Karpas-422 (cell line): Measurements from ENCODE around the gene KCNMB4. TPM values are rescaled to one million over a fixed set of nuclear protein-coding genes. Genes with fewer than 3 reads are reported as not detected.

Source experiments
- DNase-seq: peaks from one replicate; pipeline ENCODE4 v3.0.0-alpha.2; 2015
- H2AFZ ChIP-seq: fragments of 200-600 bp; sonication (generic); 2 replicates; pipeline ENCODE4 v1.6.1; 2014; ENCODE audit warnings: antibody characterized with exemption, low read length, mixed read lengths
- H3K27ac ChIP-seq: fragments of 200-600 bp; sonication (generic); 2 replicates; pipeline ENCODE4 v1.5.1; 2014; ENCODE audit warnings: mild to moderate bottlenecking, low read length, moderate library complexity
- H3K27me3 ChIP-seq: fragments of 200-600 bp; sonication (generic); 2 replicates; pipeline ENCODE4 v1.6.1; 2014; ENCODE audit warnings: low read length, mixed read lengths
- H3K36me3 ChIP-seq: fragments of 200-600 bp; sonication (generic); 2 replicates; pipeline ENCODE4 v1.6.1; 2014; ENCODE audit warnings: low read length, mixed read lengths; ENCODE audit not compliant: insufficient read depth
- H3K4me1 ChIP-seq: fragments of 200-600 bp; sonication (generic); 2 replicates; pipeline ENCODE4 v1.6.1; 2014; ENCODE audit warnings: mild to moderate bottlenecking, low read length, mixed read lengths
- H3K4me2 ChIP-seq: fragments of 200-600 bp; sonication (generic); 2 replicates; pipeline ENCODE4 v1.6.1; 2014; ENCODE audit warnings: low read length, low read depth, mild to moderate bottlenecking; ENCODE audit not compliant: poor library complexity, severe bottlenecking
- H3K4me3 ChIP-seq: fragments of 200-600 bp; sonication (generic); 2 replicates; pipeline ENCODE4 v1.5.1; 2014; ENCODE audit warnings: mild to moderate bottlenecking, antibody characterized with exemption, low read length, mixed read lengths
- H3K79me2 ChIP-seq: fragments of 200-600 bp; sonication (generic); 2 replicates; pipeline ENCODE4 v1.6.1; 2014; ENCODE audit warnings: mild to moderate bottlenecking, low read length, mixed read lengths
- H3K9ac ChIP-seq: fragments of 200-600 bp; sonication (generic); 2 replicates; pipeline ENCODE4 v1.6.0; 2014; ENCODE audit warnings: low read length
- H3K9me2 ChIP-seq: fragments of 200-600 bp; sonication (generic), shearing (Covaris generic); replicated peaks from 2 replicates; pipeline ENCODE4 v1.6.0; 2014; ENCODE audit warnings: mild to moderate bottlenecking, low read length, moderate library complexity; ENCODE audit not compliant: insufficient read depth
- H3K9me3 ChIP-seq: fragments of 300-700, 200-600 bp; sonication (generic); 2 replicates; pipeline ENCODE4 v1.6.1; 2014; ENCODE audit warnings: low read length, mixed read lengths
- H4K20me1 ChIP-seq: fragments of 200-600 bp; sonication (generic); 2 replicates; pipeline ENCODE4 v1.6.1; 2014; ENCODE audit warnings: mild to moderate bottlenecking, antibody characterized with exemption, low read length, low read depth; ENCODE audit not compliant: insufficient read depth
- total RNA-seq: library from RNA; depleted of rRNA; stranded (reverse); fragments of >200 nt; shearing (Covaris generic); gene quantifications from 2 replicates; pipeline ENCODE4 v1.2.3, GENCODE V29; 2014; ENCODE audit warnings: low replicate concordance

Gene KCNMB4
- total RNA-seq, 1 experiment from 2014 or later: 55.5 TPM

GRCh38 chr12:70402597-70402996 is 36.5 kb downstream of the KCNMB4 start:
- Histone ChIP-seq H3K9ac (no peak overlapping the region), H3K79me2 (peaks cover 96% of the 10 kb centered on the region), H3K4me1 (peaks cover 14% of the 10 kb centered on the region), H3K27ac (peak overlapping the region; percentile 46; the same call in 1 of the 2 replicates), H3K4me3 (no peak overlapping the region), H3K4me2 (no peak overlapping the region), H3K9me2 (no peaks in the 10 kb centered on the region), H4K20me1 (peaks cover 25% of the 10 kb centered on the region; the same call in 1 of the 2 replicates), H2AFZ (no peak overlapping the region), H3K9me3 (no peaks in the 10 kb centered on the region), H3K27me3 (no peaks in the 10 kb centered on the region), H3K36me3 (peaks cover 92% of the 10 kb centered on the region)
- DNase-seq: peak; percentile 66

GRCh38 chr12:70403826-70404225 is 37.7 kb downstream of the KCNMB4 start:
- Histone ChIP-seq H3K4me2 (no peak overlapping the region), H3K36me3 (peaks cover 93% of the 10 kb centered on the region)

DNA sequence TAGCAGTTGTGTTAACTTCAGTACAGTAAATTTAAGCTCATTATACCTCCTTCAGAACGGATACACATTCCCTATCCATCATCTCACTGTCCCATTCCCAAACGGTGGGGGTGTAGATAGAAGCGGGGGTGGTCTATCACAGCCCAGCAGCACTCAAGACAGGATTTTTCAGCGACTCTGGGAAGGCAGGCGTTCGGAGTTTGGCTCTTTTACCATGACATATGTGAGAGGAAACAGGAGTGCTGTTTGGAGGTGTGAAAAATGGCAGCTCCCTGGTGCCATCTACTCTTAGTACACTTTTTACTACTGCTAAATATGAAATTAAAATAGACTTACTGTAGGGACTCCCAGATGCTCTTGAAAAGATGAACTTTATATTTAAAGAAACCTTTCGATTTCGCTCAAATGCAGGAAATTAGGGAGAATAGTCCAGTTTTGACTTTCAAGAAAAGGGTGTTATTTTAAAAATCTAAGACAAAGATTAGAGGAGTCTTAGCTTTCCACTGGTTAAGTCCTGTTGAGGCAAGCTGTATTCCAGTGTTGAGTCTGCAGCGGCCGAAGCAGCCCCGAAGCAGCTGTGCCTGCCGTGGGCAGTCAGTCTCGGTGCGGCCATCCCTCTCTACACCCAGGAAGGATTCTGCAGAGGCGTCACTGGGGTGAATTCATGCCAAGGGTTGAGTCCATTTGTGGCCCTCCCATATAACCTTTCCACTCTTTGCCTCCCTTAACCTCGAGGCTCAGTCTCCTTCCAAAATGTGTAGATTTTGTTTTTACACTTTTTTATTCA is 42.1 kb downstream of the KCNMB4 start:
- Histone ChIP-seq H4K20me1 (peaks cover 12% of the 10 kb centered on the region; the same call in 1 of the 2 replicates), H3K27me3 (no peaks in the 10 kb centered on the region), H3K4me2 (no peak overlapping the region), H3K27ac (no peak overlapping the region), H3K4me1 (no peaks in the 10 kb centered on the region), H3K9me2 (no peaks in the 10 kb centered on the region), H3K36me3 (peaks cover 90% of the 10 kb centered on the region), H3K4me3 (no peak overlapping the region), H3K9me3 (no peaks in the 10 kb centered on the region), H3K79me2 (peaks cover 96% of the 10 kb centered on the region), H3K9ac (no peak overlapping the region), H2AFZ (no peak overlapping the region)
- no peak for DNase-seq

More at GRCh38 chr12:70403826-70404225, 37.7 kb downstream of the KCNMB4 start:
- Histone ChIP-seq H3K4me3 (no peak overlapping the region), H3K9me2 (no peaks in the 10 kb centered on the region), H3K9ac (no peak overlapping the region), H3K9me3 (no peaks in the 10 kb centered on the region), H4K20me1 (peaks cover 15% of the 10 kb centered on the region; the same call in 1 of the 2 replicates), H3K4me1 (peaks cover 3% of the 10 kb centered on the region), H3K27ac (peak overlapping the region; percentile 6; the same call in 1 of the 2 replicates), H2AFZ (no peak overlapping the region), H3K27me3 (no peaks in the 10 kb centered on the region), H3K79me2 (peaks cover 96% of the 10 kb centered on the region)
- no peak for DNase-seq

DNA sequence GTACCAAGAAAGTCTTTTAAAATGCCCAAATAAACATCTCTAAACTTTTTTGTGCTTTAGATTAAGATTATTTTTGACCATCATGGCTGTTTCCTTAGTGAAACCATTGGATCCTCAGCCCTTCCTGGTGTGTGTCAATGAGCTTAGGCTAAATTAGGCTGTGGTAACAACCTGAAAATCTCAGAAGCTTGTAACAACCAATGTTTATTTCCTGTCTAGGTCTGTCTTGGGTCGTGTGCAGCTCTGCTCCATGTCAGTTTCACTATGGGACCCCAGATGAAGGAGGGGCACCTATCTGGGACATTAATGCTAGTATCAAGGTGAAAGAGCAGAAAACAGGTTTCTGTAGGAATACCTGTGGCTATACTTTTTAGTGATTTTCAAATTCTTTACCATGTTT is 49.9 kb downstream of the KCNMB4 start:
- no peak overlapping the region for H3K4me2 ChIP-seq

GRCh38 chr12:70417121-70417520 is 51.0 kb downstream of the KCNMB4 start:
- no peak for DNase-seq
- no peak overlapping the region for H3K27ac ChIP-seq
- H3K9me2 ChIP-seq: no peaks in the 10 kb centered on the region
- H3K4me2 ChIP-seq: no peak overlapping the region
- no peak overlapping the region for H3K4me3 ChIP-seq
- H3K9ac ChIP-seq: no peak overlapping the region
- H3K36me3 ChIP-seq: peaks cover 79% of the 10 kb centered on the region
- H3K79me2 ChIP-seq: peaks cover 91% of the 10 kb centered on the region
- no peaks in the 10 kb centered on the region for H3K9me3 ChIP-seq
- H2AFZ ChIP-seq: no peak overlapping the region
- peaks cover 8% of the 10 kb centered on the region; the same call in 1 of the 2 replicates for H4K20me1 ChIP-seq
- peaks cover 9% of the 10 kb centered on the region; the same call in 1 of the 2 replicates for H3K4me1 ChIP-seq
- no peaks in the 10 kb centered on the region for H3K27me3 ChIP-seq

More for the DNA sequence above, 49.9 kb downstream of the KCNMB4 start:
- no peak for DNase-seq
- Histone ChIP-seq H3K36me3 (peaks cover 84% of the 10 kb centered on the region), H3K27me3 (no peaks in the 10 kb centered on the region), H3K9ac (no peak overlapping the region), H4K20me1 (peaks cover 8% of the 10 kb centered on the region; the same call in 1 of the 2 replicates), H3K79me2 (peaks cover 96% of the 10 kb centered on the region), H2AFZ (no peak overlapping the region), H3K4me3 (no peak overlapping the region), H3K9me3 (no peaks in the 10 kb centered on the region), H3K27ac (no peak overlapping the region), H3K9me2 (no peaks in the 10 kb centered on the region), H3K4me1 (peaks cover 9% of the 10 kb centered on the region; the same call in 1 of the 2 replicates)

- H3K4me2 ChIP-seq: no peak overlapping the region
Observed at GRCh38 chr12:70418101-70418500, 52.0 kb downstream of the KCNMB4 start.

GRCh38 chr12:70422631-70423030 is 56.5 kb downstream of the KCNMB4 start:
- Histone ChIP-seq H2AFZ (no peak overlapping the region), H3K79me2 (peaks cover 87% of the 10 kb centered on the region), H3K27me3 (no peaks in the 10 kb centered on the region), H3K4me1 (peaks cover 12% of the 10 kb centered on the region), H4K20me1 (peaks cover 3% of the 10 kb centered on the region; the same call in 1 of the 2 replicates), H3K9me3 (no peaks in the 10 kb centered on the region), H3K4me3 (no peak overlapping the region), H3K27ac (no peak overlapping the region), H3K36me3 (peaks cover 64% of the 10 kb centered on the region), H3K9ac (no peak overlapping the region), H3K4me2 (no peak overlapping the region), H3K9me2 (no peaks in the 10 kb centered on the region)
- DNase-seq: no peak

More at GRCh38 chr12:70418101-70418500, 52.0 kb downstream of the KCNMB4 start:
- no peak overlapping the region for H2AFZ ChIP-seq
- peaks cover 8% of the 10 kb centered on the region; the same call in 1 of the 2 replicates for H4K20me1 ChIP-seq
- DNase-seq: no peak
- H3K27me3 ChIP-seq: no peaks in the 10 kb centered on the region
- H3K36me3 ChIP-seq: peaks cover 82% of the 10 kb centered on the region
- H3K9me2 ChIP-seq: no peaks in the 10 kb centered on the region
- no peak overlapping the region for H3K9ac ChIP-seq
- peaks cover 9% of the 10 kb centered on the region; the same call in 1 of the 2 replicates for H3K4me1 ChIP-seq
- no peak overlapping the region for H3K4me3 ChIP-seq
- H3K27ac ChIP-seq: 0 out of 2 replicates have a peak overlapping the region, but pooled peaks have one; percentile 12
- no peaks in the 10 kb centered on the region for H3K9me3 ChIP-seq
- peaks cover 92% of the 10 kb centered on the region for H3K79me2 ChIP-seq

- H3K4me1 ChIP-seq: peaks cover 10% of the 10 kb centered on the region
- no peak overlapping the region for H2AFZ ChIP-seq
- peaks cover 78% of the 10 kb centered on the region for H3K79me2 ChIP-seq
- no peak for DNase-seq
- no peaks in the 10 kb centered on the region for H3K27me3 ChIP-seq
- no peak overlapping the region for H3K4me2 ChIP-seq
- H3K9me2 ChIP-seq: no peaks in the 10 kb centered on the region
- 0 out of 2 replicates have a peak overlapping the region, but pooled peaks have one; percentile 27 for H3K27ac ChIP-seq
- no peaks in the 10 kb centered on the region for H4K20me1 ChIP-seq
- H3K4me3 ChIP-seq: no peak overlapping the region
- H3K9me3 ChIP-seq: no peaks in the 10 kb centered on the region
- H3K9ac ChIP-seq: no peak overlapping the region
- peaks cover 72% of the 10 kb centered on the region for H3K36me3 ChIP-seq
Observed at GRCh38 chr12:70426620-70427019, 60.5 kb downstream of the KCNMB4 start.
